Calu3 (cell line): ENCODE measurements around the gene ACSL3. TPM values are rescaled to one million over a fixed set of nuclear protein-coding genes. Genes with fewer than 3 reads are reported as not detected.
A peak's percentile ranks its signal among the peaks of the same experiment; 100 is the strongest.

ENCODE experiments used
- BruUV-seq: library from RNA; stranded (reverse); fragments of 400-500 nt; replicated peaks from 2 replicates; lab custom pipeline; 2021; lab: Mats Ljungman, UMichigan
- CTCF ChIA-PET: fragments of 300-600 bp; sonication (Branson Sonifier 250); formaldehyde crosslinking; loops from one replicate; lab custom pipeline; 2022; ENCODE audit warnings: antibody characterized with exemption; lab: Charles Lee
- DNase-seq: peaks from one replicate; pipeline ENCODE4 v3.0.0; 2022
- H3K27ac Mint-ChIP-seq: one replicate; pipeline ENCODE4 v1.8.0; 2022; ENCODE audit warnings: mixed read lengths; ENCODE audit not compliant: unreplicated experiment
- H3K27me3 Mint-ChIP-seq: one replicate; pipeline ENCODE4 v1.8.0; 2022; ENCODE audit warnings: mixed read lengths; ENCODE audit not compliant: unreplicated experiment
- H3K36me3 Mint-ChIP-seq: one replicate; pipeline ENCODE4 v1.8.0; 2022; ENCODE audit warnings: mild to moderate bottlenecking, moderate library complexity, mixed read lengths; ENCODE audit not compliant: insufficient read depth, unreplicated experiment
- H3K4me1 Mint-ChIP-seq: one replicate; pipeline ENCODE4 v1.8.0; 2022; ENCODE audit warnings: mild to moderate bottlenecking, low read depth, mixed read lengths; ENCODE audit not compliant: unreplicated experiment
- H3K4me3 Mint-ChIP-seq: one replicate; pipeline ENCODE4 v1.8.0; 2022; ENCODE audit warnings: mild to moderate bottlenecking, low read depth, moderate library complexity, mixed read lengths; ENCODE audit not compliant: unreplicated experiment
- H3K9me3 Mint-ChIP-seq: one replicate; pipeline ENCODE4 v1.8.0; 2022; ENCODE audit warnings: low read depth, mixed read lengths; ENCODE audit not compliant: unreplicated experiment
- intact Hi-C: fragments of 100-400 bp; cut with micrococcal nuclease; formaldehyde crosslinking; loops from one replicate; pipeline ENCODE4 v1.10.0; 2022; ENCODE audit not compliant: unreplicated experiment
- total RNA-seq: library from RNA; stranded (reverse); gene quantifications from 2 replicates; pipeline ENCODE4 v1.2.3, GENCODE V29; 2022
- TF ChIP-seq, protein P1 (sequence below): fragments of 200-600 bp; IDR thresholded peaks from one replicate; pipeline ENCODE4 v1.8.0; 2022; ENCODE audit warnings: antibody characterized with exemption; ENCODE audit not compliant: unreplicated experiment

The ACSL3 gene
- total RNA-seq, 1 experiment from 2014 or later, result 167 TPM

DNA sequence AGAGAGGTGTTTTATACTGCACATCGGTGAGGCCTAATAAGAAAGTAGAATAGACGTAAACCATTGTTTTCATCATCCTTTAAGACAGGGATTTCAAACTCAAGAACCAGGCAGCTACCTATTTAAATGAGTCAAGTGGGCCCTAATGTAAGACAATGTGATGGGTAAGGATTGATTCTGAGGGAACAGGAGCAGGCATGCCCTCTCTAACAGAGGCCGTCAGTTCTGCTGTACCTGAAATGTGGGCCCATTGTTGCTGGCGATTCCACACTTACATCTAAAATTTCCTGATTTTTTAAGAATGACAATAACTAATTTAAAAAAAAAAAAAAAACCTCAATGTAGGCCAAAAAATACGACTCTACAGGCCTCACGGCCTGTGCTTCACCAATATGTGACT lies 67.5 kb downstream of the ACSL3 start:
- H3K4me3 Mint-ChIP-seq, result no peak overlapping the region
- H3K27me3 Mint-ChIP-seq, result no peaks in the 10 kb centered on the region
- intact Hi-C loops, result no loop called here
- peaks cover 57% of the 10 kb centered on the region for H3K36me3 Mint-ChIP-seq
- H3K9me3 Mint-ChIP-seq, result no peaks in the 10 kb centered on the region
- TF ChIP-seq, protein P1, sequence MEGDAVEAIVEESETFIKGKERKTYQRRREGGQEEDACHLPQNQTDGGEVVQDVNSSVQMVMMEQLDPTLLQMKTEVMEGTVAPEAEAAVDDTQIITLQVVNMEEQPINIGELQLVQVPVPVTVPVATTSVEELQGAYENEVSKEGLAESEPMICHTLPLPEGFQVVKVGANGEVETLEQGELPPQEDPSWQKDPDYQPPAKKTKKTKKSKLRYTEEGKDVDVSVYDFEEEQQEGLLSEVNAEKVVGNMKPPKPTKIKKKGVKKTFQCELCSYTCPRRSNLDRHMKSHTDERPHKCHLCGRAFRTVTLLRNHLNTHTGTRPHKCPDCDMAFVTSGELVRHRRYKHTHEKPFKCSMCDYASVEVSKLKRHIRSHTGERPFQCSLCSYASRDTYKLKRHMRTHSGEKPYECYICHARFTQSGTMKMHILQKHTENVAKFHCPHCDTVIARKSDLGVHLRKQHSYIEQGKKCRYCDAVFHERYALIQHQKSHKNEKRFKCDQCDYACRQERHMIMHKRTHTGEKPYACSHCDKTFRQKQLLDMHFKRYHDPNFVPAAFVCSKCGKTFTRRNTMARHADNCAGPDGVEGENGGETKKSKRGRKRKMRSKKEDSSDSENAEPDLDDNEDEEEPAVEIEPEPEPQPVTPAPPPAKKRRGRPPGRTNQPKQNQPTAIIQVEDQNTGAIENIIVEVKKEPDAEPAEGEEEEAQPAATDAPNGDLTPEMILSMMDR, result no peak
- no peak overlapping the region for H3K27ac Mint-ChIP-seq
- CTCF ChIA-PET, result no interaction called here
- no peak for DNase-seq
- no TSS peak for BruUV-seq
- H3K4me1 Mint-ChIP-seq, result no peaks in the 10 kb centered on the region

GRCh38 chr2:222930862-222931261 lies 70.0 kb downstream of the ACSL3 start:
- TF ChIP-seq, protein P1, result no peak
- no peak for DNase-seq
- Mint-ChIP-seq H3K27ac (no peak overlapping the region), H3K4me3 (no peak overlapping the region), H3K9me3 (no peaks in the 10 kb centered on the region), H3K36me3 (peaks cover 49% of the 10 kb centered on the region), H3K4me1 (no peaks in the 10 kb centered on the region), H3K27me3 (no peaks in the 10 kb centered on the region)
- no TSS peak for BruUV-seq
- intact Hi-C loops, result no loop called here
- CTCF ChIA-PET, result interaction anchor here (0.6 kb wide), 1 partner anchor 277 kb away, joined by 6 read pairs; no protein-coding TSS in a partner anchor

GRCh38 chr2:222931659-222932058 lies 70.8 kb downstream of the ACSL3 start:
- no peak for DNase-seq
- no peak overlapping the region for H3K27ac Mint-ChIP-seq
- peaks cover 49% of the 10 kb centered on the region for H3K36me3 Mint-ChIP-seq
- TF ChIP-seq, protein P1, result no peak
- H3K4me3 Mint-ChIP-seq, result no peak overlapping the region
- H3K9me3 Mint-ChIP-seq, result peaks cover 2% of the 10 kb centered on the region
- no peaks in the 10 kb centered on the region for H3K4me1 Mint-ChIP-seq
- CTCF ChIA-PET, result interaction anchor here (0.6 to 1.1 kb wide), 2 partner anchors 9 to 232 kb away, joined by 3 read pairs; no protein-coding TSS in a partner anchor
- BruUV-seq, result no TSS peak
- intact Hi-C loops, result no loop called here
- no peaks in the 10 kb centered on the region for H3K27me3 Mint-ChIP-seq

DNA sequence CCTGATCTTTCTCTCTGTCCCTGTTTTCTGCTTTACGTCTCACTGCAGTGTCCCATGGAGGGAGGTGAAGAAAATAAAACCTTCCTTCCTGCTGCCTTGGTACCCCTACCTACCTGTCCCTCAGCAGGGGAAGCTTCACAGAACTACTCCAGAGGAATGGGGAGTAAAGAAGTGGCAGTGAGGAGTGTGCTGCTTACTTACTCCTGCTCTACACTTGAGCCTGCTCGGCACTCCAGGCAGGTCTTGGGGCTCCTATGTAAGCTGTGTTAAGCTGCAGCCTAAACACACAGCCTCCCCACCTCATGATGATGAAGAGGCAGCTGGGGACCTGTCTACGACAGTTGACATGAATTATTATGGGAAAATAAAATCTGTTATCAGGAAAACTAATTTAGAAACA lies 72.6 kb downstream of the ACSL3 start:
- no TSS peak for BruUV-seq

More for the DNA sequence above, 72.6 kb downstream of the ACSL3 start:
- peaks cover 32% of the 10 kb centered on the region for H3K36me3 Mint-ChIP-seq
- TF ChIP-seq, protein P1, result no peak
- H3K27ac Mint-ChIP-seq, result peak overlapping the region; percentile 61
- DNase-seq, result no peak
- intact Hi-C loops, result no loop called here
- CTCF ChIA-PET, result no interaction called here
- peaks cover 3% of the 10 kb centered on the region for H3K9me3 Mint-ChIP-seq
- no peak overlapping the region for H3K4me3 Mint-ChIP-seq
- no peaks in the 10 kb centered on the region for H3K4me1 Mint-ChIP-seq
- H3K27me3 Mint-ChIP-seq, result no peaks in the 10 kb centered on the region
